ENCODE measurements around the gene EIF2A.
"Not testable (repeated sequence)": the region's sequence is repeated elsewhere in the genome, so short reads cannot be mapped to it uniquely, and the experiment has no call there.

Gene EIF2A

DNA sequence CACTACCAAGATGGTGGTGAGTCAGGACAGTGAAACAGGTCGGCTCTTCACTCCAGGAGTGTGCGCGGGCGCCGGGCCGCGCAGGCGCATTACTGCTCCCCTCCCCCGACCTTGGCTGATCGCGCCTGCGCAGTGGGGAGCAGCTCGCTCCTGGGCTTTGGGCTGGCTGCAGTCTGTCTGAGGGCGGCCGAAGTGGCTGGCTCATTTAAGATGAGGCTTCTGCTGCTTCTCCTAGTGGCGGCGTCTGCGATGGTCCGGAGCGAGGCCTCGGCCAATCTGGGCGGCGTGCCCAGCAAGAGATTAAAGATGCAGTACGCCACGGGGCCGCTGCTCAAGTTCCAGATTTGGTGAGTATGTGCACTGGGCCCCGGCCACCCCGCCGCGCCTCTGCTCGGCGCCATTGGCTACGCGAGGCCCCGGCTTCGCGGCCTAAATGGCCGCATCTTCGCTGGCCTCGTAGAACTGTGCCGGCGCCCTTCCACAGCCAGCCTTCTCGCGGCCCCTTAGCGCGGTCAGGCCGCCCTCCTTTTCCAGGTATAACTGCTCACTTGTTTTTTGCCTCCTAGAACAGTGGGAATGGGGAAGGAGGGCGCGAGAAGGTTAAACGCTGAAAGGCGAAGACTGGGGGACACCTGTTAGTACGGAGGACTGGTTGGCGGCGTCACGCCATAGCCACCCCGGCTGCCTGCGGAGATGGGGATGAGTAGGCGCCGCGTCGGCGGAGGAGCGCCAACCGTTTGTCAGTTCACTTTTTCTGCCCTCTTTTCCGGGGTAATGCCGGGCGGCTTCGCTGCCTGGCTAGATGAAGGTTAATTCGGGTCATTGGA lies 56.8 kb downstream of the EIF2A start, which contains the start of gene SELENOT:
Gene SELENOT (plus strand): TSS at position 169 of the 827 bp plus-strand sequence. CDS start 42 bp downstream, at position 211.
- Mint-ChIP-seq H3K27me3 (ENCODE audit: low read depth) (no peaks in the 10 kb centered on the region), H3K4me3 (peak within 1 kb of the TSS; percentile 95), H3K9me3 (no peaks in the 10 kb centered on the region), H3K36me3 (ENCODE audit: low read depth) (peaks cover 36% of the 10 kb centered on the region), H3K27ac (peak within 1 kb of the TSS; percentile 96), H3K4me1 (ENCODE audit: low read depth) (peaks cover 62% of the 10 kb centered on the region)

DNA sequence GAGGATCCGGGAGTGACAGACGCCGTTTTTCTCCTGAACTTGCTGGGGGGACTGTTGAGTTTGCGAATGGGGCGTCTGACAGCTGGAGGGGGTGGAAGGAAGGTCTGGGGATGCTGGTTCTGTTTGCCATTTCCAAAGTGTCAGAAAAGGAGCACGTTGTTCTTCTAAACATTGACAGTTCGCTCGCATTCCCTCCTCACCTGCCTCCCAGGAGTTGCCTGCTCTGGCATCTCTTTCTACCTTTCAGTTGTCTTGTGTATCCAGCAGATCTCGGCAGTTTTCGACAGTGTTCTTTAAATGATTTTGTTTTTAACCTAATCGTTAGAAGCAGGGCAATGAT lies 57.4 kb downstream of the EIF2A start:
- Mint-ChIP-seq H3K4me3 (peak overlapping the region; percentile 95), H3K27me3 (ENCODE audit: low read depth) (no peaks in the 10 kb centered on the region), H3K9me3 (no peaks in the 10 kb centered on the region), H3K4me1 (ENCODE audit: low read depth) (peaks cover 66% of the 10 kb centered on the region), H3K27ac (peak overlapping the region; percentile 96), H3K36me3 (ENCODE audit: low read depth) (peaks cover 36% of the 10 kb centered on the region)

GRCh38 chr3:150605998-150606641 lies 59.5 kb downstream of the EIF2A start:
- peaks cover 30% of the 10 kb centered on the region for H3K36me3 Mint-ChIP-seq (ENCODE audit: low read depth)
- peak overlapping the region; percentile 66 for H3K4me3 Mint-ChIP-seq
- peaks cover 64% of the 10 kb centered on the region for H3K4me1 Mint-ChIP-seq (ENCODE audit: low read depth)
- no peaks in the 10 kb centered on the region for H3K9me3 Mint-ChIP-seq
- H3K27me3 Mint-ChIP-seq (ENCODE audit: low read depth) = no peaks in the 10 kb centered on the region
- peak overlapping the region; percentile 39 for H3K27ac Mint-ChIP-seq

- peaks cover 53% of the 10 kb centered on the region for H3K4me1 Mint-ChIP-seq (ENCODE audit: low read depth)
- no peaks in the 10 kb centered on the region for H3K27me3 Mint-ChIP-seq (ENCODE audit: low read depth)
- no peak overlapping the region for H3K27ac Mint-ChIP-seq
- H3K4me3 Mint-ChIP-seq = no peak overlapping the region
- no peaks in the 10 kb centered on the region for H3K9me3 Mint-ChIP-seq
- H3K36me3 Mint-ChIP-seq (ENCODE audit: low read depth) = peaks cover 29% of the 10 kb centered on the region
These were observed 60.9 kb downstream of the EIF2A start for GRCh38 chr3:150607267-150608065.

DNA sequence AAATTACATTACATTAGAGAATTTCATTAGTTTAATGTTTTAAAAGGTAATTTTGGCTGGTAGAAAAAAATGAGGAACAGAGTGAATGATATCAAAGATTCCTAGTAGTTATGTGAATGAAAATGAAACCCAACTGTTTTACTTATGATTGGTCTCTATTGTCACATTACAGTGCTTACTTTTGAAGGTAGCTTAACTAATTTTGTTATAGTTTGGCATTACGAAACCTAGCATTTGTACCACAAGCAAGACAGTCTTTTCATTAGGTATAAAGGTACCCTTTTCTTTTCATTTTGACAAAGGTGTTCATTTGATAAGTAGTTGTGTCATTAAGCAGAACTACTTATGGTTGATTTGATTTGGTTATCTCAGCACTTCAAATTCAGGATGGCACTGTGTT lies 63.4 kb downstream of the EIF2A start:
- H3K4me3 Mint-ChIP-seq = no peak overlapping the region
- H3K27ac Mint-ChIP-seq = no peak overlapping the region
- H3K4me1 Mint-ChIP-seq (ENCODE audit: low read depth) = peaks cover 61% of the 10 kb centered on the region
- H3K9me3 Mint-ChIP-seq = peaks cover 4% of the 10 kb centered on the region
- H3K27me3 Mint-ChIP-seq (ENCODE audit: low read depth) = no peaks in the 10 kb centered on the region
- peaks cover 32% of the 10 kb centered on the region for H3K36me3 Mint-ChIP-seq (ENCODE audit: low read depth)

DNA sequence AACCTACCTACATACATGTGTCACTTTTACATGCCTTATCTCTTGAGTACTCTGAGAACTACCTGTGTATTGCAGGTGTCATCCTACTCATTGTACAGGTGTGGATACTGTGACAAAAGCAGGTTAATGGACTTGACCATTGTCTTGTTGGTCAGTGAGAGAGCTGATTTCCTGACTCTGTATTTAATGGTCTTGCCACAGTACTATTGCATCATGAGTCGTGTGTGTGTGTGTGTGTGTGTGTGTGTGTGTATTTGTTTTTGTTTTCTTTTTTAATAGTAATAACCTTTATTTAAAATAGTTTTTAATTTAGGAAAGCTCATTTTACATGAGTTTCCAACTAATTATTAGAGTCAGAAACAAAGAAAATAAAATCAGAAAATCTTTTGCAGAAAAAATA lies 64.2 kb downstream of the EIF2A start:
- H3K9me3 Mint-ChIP-seq = peaks cover 4% of the 10 kb centered on the region
- H3K27ac Mint-ChIP-seq = no peak overlapping the region
- H3K4me1 Mint-ChIP-seq (ENCODE audit: low read depth) = peaks cover 57% of the 10 kb centered on the region
- no peak overlapping the region for H3K4me3 Mint-ChIP-seq
- H3K27me3 Mint-ChIP-seq (ENCODE audit: low read depth) = no peaks in the 10 kb centered on the region
- H3K36me3 Mint-ChIP-seq (ENCODE audit: low read depth) = peaks cover 33% of the 10 kb centered on the region

- Mint-ChIP-seq H3K27ac (no peak overlapping the region), H3K9me3 (peaks cover 4% of the 10 kb centered on the region), H3K4me3 (no peak overlapping the region), H3K4me1 (ENCODE audit: low read depth) (peaks cover 49% of the 10 kb centered on the region), H3K27me3 (ENCODE audit: low read depth) (no peaks in the 10 kb centered on the region), H3K36me3 (ENCODE audit: low read depth) (peaks cover 25% of the 10 kb centered on the region)
These were observed 65.1 kb downstream of the EIF2A start for GRCh38 chr3:150611666-150612065.

DNA sequence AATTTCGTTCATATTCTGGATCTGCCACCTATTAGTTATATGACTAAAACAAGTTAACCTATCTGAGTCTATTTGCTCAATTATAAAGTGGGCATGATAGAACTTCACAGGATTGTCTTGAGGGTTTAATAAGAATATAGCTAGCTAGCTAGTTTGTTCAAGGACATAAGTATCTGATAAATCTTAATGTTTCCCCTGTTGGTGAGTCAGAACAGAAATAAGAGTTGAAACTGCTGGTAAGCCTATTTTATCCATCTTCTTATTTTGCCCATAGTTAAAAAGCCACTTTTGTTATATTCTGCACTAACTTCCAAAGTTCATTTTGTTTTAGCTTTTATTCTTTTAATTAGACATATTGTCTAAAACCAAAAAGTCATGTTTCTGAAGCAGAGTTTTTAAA lies 65.9 kb downstream of the EIF2A start:
- no peak overlapping the region for H3K27ac Mint-ChIP-seq
- H3K9me3 Mint-ChIP-seq = peaks cover 4% of the 10 kb centered on the region
- H3K36me3 Mint-ChIP-seq (ENCODE audit: low read depth) = peaks cover 19% of the 10 kb centered on the region
- H3K27me3 Mint-ChIP-seq (ENCODE audit: low read depth) = no peaks in the 10 kb centered on the region
- H3K4me1 Mint-ChIP-seq (ENCODE audit: low read depth) = peaks cover 42% of the 10 kb centered on the region
- H3K4me3 Mint-ChIP-seq = no peak overlapping the region

DNA sequence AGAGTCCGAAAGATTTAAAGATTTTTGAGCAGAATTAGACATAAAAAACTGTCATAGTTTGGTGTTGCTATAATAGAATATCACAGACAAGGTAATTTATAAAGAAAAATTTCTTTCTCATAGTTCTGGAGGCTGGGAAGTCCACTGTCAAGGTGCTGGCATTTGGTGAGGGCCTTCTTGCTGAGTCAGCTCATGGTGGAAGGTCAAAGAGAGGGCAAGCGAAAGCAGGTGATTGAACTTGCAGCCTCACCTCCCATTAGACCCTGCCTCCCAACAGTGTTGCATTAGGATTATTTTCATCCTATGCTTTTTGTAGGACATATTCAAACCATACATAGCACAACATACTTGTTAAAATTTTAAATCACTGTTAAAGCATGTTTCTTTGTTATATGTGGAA lies 66.4 kb downstream of the EIF2A start:
- peaks cover 20% of the 10 kb centered on the region for H3K36me3 Mint-ChIP-seq (ENCODE audit: low read depth)
- no peak overlapping the region for H3K27ac Mint-ChIP-seq
- peaks cover 38% of the 10 kb centered on the region for H3K4me1 Mint-ChIP-seq (ENCODE audit: low read depth)
- peaks cover 4% of the 10 kb centered on the region for H3K9me3 Mint-ChIP-seq
- H3K4me3 Mint-ChIP-seq = no peak overlapping the region
- H3K27me3 Mint-ChIP-seq (ENCODE audit: low read depth) = no peaks in the 10 kb centered on the region

DNA sequence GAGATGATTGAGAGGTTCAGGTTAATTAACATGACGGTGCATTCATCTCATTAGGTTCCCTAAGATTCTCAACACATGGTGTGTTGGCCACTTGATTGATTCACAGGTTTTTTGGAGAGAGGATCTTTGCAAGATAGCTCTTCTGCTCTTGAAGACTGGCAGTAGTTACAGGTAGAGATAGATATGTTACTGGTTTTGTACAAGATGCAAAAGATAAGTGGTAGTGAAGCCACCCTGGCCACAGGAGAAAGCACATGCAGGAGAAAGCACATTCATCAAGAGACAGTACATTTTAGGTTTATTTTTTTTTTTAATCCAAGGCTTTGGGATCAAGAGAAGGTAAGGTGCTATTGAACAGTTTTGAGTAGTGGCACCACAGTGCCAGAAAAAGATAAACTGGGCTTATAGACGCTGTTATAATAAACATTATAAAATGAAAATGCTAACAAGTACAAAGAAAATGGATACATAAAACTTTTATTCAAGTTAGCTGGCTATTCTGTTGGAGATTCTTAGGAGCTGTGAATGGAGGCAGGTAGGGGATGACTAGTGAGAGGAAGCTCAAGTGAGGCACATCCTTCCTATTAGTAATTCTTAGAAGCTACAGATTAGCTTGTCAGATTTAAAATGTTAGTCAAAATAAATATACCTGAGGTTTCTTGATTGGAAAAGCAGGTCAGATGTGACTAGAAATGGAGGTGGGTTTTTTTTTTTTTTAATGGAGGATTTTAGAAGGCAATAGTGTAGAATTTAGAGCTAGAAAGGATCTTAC lies 67.3 kb downstream of the EIF2A start:
- Mint-ChIP-seq H3K4me1 (ENCODE audit: low read depth) (peaks cover 34% of the 10 kb centered on the region), H3K4me3 (no peak overlapping the region), H3K36me3 (ENCODE audit: low read depth) (peaks cover 25% of the 10 kb centered on the region), H3K27me3 (ENCODE audit: low read depth) (no peaks in the 10 kb centered on the region), H3K27ac (peak overlapping the region; percentile 13), H3K9me3 (peaks cover 4% of the 10 kb centered on the region)

DNA sequence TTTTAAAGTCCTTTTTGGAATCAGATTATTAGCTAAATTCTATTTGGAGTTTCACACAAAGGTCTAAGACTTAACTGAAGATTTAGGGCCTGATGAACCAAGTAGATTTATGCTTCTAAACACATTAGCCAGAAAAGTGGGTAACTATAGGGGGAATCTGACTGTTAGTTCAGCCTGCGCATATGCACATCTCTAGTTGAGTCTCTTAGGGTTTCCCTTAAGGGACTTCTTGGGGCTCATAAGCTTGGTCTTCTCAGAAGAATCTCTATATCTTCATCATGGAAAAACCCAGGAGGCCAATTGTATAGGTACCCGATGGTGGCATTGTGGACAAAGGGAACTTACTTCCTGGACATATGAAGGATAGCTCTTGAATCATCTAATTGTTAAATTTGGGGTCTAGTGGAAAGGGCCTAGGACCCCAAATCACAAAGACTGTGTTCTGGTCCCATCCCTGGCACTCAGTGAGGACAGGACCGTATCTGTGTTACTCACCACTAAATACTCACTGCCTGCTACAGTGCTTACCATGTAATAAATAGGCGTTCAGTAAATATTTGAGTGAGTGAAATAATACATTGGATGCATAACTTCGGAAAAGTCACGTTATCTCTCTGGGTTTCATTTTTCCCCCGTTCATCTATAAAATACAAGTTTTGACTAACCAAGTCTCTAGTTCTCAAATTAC lies 73.6 kb downstream of the EIF2A start:
- peaks cover 11% of the 10 kb centered on the region for H3K4me1 Mint-ChIP-seq (ENCODE audit: low read depth)
- H3K9me3 Mint-ChIP-seq = no peaks in the 10 kb centered on the region
- no peak overlapping the region for H3K4me3 Mint-ChIP-seq
- H3K27ac Mint-ChIP-seq = peak overlapping the region; percentile 9
- no peaks in the 10 kb centered on the region for H3K27me3 Mint-ChIP-seq (ENCODE audit: low read depth)
- peaks cover 23% of the 10 kb centered on the region for H3K36me3 Mint-ChIP-seq (ENCODE audit: low read depth)

- Mint-ChIP-seq H3K4me1 (ENCODE audit: low read depth) (peaks cover 11% of the 10 kb centered on the region), H3K36me3 (ENCODE audit: low read depth) (peaks cover 41% of the 10 kb centered on the region)
- not testable (repeated sequence) for H3K27ac Mint-ChIP-seq; H3K27me3 Mint-ChIP-seq (ENCODE audit: low read depth); H3K4me3 Mint-ChIP-seq; H3K9me3 Mint-ChIP-seq
These were observed 76.4 kb downstream of the EIF2A start for GRCh38 chr3:150622955-150623354.

DNA sequence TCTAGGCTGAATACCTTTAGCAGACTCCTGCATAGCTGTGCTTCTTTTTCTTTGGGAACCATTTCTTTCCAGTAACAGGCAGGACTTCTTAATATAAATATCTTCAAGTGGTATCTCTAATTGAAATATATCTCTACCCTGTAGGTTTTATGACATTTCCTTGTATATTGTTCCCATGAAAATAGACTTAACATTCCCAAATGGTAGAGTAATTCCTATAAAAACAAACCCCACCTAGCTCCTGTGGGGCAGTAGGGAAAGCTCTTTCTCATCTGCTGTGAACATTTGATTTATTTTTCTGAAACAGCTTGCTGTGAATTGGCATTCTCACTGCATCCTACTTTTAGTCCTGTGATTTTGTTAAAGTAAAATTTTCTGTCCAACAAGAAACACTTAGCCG lies 77.4 kb downstream of the EIF2A start:
- Mint-ChIP-seq H3K4me1 (ENCODE audit: low read depth) (peaks cover 9% of the 10 kb centered on the region), H3K27ac (no peak overlapping the region), H3K27me3 (ENCODE audit: low read depth) (no peaks in the 10 kb centered on the region), H3K36me3 (ENCODE audit: low read depth) (peaks cover 35% of the 10 kb centered on the region), H3K9me3 (no peaks in the 10 kb centered on the region), H3K4me3 (no peak overlapping the region)

Measured in T-helper 1 cell treated with Interleukin-12 subunit alpha and Interleukin-12 subunit beta and Interleukin-4 antibody, amounts not matched to agents 30 μg/mL and 1 μg/mL, for 36 hours (primary cell).